Mesenchymal stem cell (in vitro differentiated cells and primary cell): ENCODE data around the gene LEFTY1.

Experiments used
- DNase-seq: peaks from one replicate; pipeline ENCODE4 v3.0.0-alpha.2; 2013
- H2AFZ ChIP-seq: one replicate; pipeline ENCODE4 v1.6.1; 2013; ENCODE audit warnings: low read depth, mild to moderate bottlenecking, control low read depth, inconsistent platforms, low read length, moderate library complexity
- H2AK5ac ChIP-seq: 2 replicates; pipeline ENCODE4 v1.6.1; 2013; ENCODE audit warnings: low read length, moderate library complexity, mild to moderate bottlenecking, inconsistent platforms; ENCODE audit not compliant: severe bottlenecking
- H2BK120ac ChIP-seq: one replicate; pipeline ENCODE4 v1.6.1; 2013; ENCODE audit warnings: low read depth, mild to moderate bottlenecking, inconsistent platforms, low read length, moderate library complexity
- H2BK12ac ChIP-seq, 2 experiments: one replicate each; pipeline ENCODE4 v1.6.1; 2013; ENCODE audit warnings: inconsistent platforms in 2 of 2, low read length in 2 of 2, mild to moderate bottlenecking in 2 of 2, moderate library complexity in 2 of 2, control low read depth in 1 of 2
- H2BK15ac ChIP-seq: one replicate; pipeline ENCODE4 v1.6.1; 2013; ENCODE audit warnings: mild to moderate bottlenecking, low read depth, inconsistent platforms; ENCODE audit not compliant: poor library complexity, severe bottlenecking
- H2BK5ac ChIP-seq: 2 replicates; pipeline ENCODE4 v1.6.1; 2013; ENCODE audit warnings: low read depth, mild to moderate bottlenecking, low read length, control low read depth, inconsistent platforms; ENCODE audit not compliant: poor library complexity, severe bottlenecking
- H3K14ac ChIP-seq, 2 experiments: one replicate each; pipeline ENCODE4 v1.6.1; 2013; ENCODE audit warnings: inconsistent platforms in 2 of 2, low read length in 2 of 2, control low read depth in 1 of 2, mild to moderate bottlenecking in 1 of 2, moderate library complexity in 1 of 2
- H3K18ac ChIP-seq, 2 experiments: one replicate each; pipeline ENCODE4 v1.6.1; 2013; ENCODE audit warnings: inconsistent platforms in 2 of 2, low read length in 2 of 2, control low read depth in 1 of 2, low read depth in 1 of 2, mild to moderate bottlenecking in 1 of 2
- H3K23ac ChIP-seq, 2 experiments: one replicate each; pipeline ENCODE4 v1.6.1; 2013; ENCODE audit warnings: inconsistent platforms in 2 of 2, low read length in 2 of 2, mild to moderate bottlenecking in 2 of 2, moderate library complexity in 2 of 2, control low read depth in 1 of 2
- H3K27ac ChIP-seq: 2 replicates; pipeline ENCODE4 v1.5.1; 2013; ENCODE audit warnings: mild to moderate bottlenecking, moderate library complexity, low read length, control low read depth, inconsistent platforms; ENCODE audit not compliant: poor library complexity, severe bottlenecking
- H3K27me3 ChIP-seq, 2 experiments: 2 replicates each; pipeline versions ENCODE4 v1.6.1 to v1.7.0; 2013; ENCODE audit warnings: low read length in 2 of 2, mild to moderate bottlenecking in 2 of 2, moderate library complexity in 2 of 2, control low read depth in 1 of 2, inconsistent platforms in 1 of 2; ENCODE audit not compliant: control insufficient read depth in 1 of 2, insufficient read depth in 1 of 2
- H3K36me3 ChIP-seq, 2 experiments: 2 replicates each; pipeline versions ENCODE4 v1.6.1 to v1.7.0; 2013; ENCODE audit warnings: low read length in 2 of 2, control low read depth in 1 of 2, inconsistent platforms in 1 of 2, low read depth in 1 of 2, mild to moderate bottlenecking in 1 of 2; ENCODE audit not compliant: insufficient read depth in 2 of 2, control insufficient read depth in 1 of 2
- H3K4ac ChIP-seq, 2 experiments: one replicate each; pipeline ENCODE4 v1.6.1; 2013; ENCODE audit warnings: inconsistent platforms in 2 of 2, low read length in 2 of 2, mild to moderate bottlenecking in 2 of 2, moderate library complexity in 2 of 2, control low read depth in 1 of 2, low read depth in 1 of 2
- H3K4me1 ChIP-seq: 2 replicates; pipeline ENCODE4 v1.6.1; 2013; ENCODE audit warnings: low read depth, low read length, control low read depth; ENCODE audit not compliant: control insufficient read depth, insufficient read depth
- H3K4me2 ChIP-seq: 2 replicates; pipeline ENCODE4 v1.6.1; 2013; ENCODE audit warnings: low read length, mild to moderate bottlenecking, inconsistent platforms; ENCODE audit not compliant: poor library complexity, severe bottlenecking
- H3K4me3 ChIP-seq, 2 experiments: 2 replicates each; pipeline versions ENCODE4 v1.5.1 to v1.7.0; 2013; ENCODE audit warnings: low read length in 2 of 2, mild to moderate bottlenecking in 2 of 2, control low read depth in 1 of 2, low read depth in 1 of 2; ENCODE audit not compliant: insufficient read depth in 1 of 2
- H3K79me1 ChIP-seq: replicated peaks from 2 replicates; pipeline ENCODE4 v1.6.1; 2013; ENCODE audit warnings: mild to moderate bottlenecking, control low read depth, low read length, inconsistent platforms; ENCODE audit not compliant: poor library complexity, severe bottlenecking
- H3K9ac ChIP-seq: 2 replicates; pipeline ENCODE4 v1.7.0; 2013; ENCODE audit warnings: mild to moderate bottlenecking, low read length, moderate library complexity
- H3K9me3 ChIP-seq: 2 replicates; pipeline ENCODE4 v1.7.0; 2013; ENCODE audit warnings: mild to moderate bottlenecking, low read length; ENCODE audit not compliant: control insufficient read depth
- H4K8ac ChIP-seq: one replicate; pipeline ENCODE4 v1.6.1; 2013; ENCODE audit warnings: inconsistent platforms, mild to moderate bottlenecking, low read length, moderate library complexity
- H4K91ac ChIP-seq: one replicate; pipeline ENCODE4 v1.6.1; 2013; ENCODE audit warnings: mild to moderate bottlenecking, low read length, inconsistent platforms
- WGBS: methylation state at CpG from one replicate; pipeline ENCODE4 v1.1.7; 2013; ENCODE audit warnings: mixed read lengths; 5-methylcytosine and 5-hydroxymethylcytosine counted together

Gene LEFTY1

DNA sequence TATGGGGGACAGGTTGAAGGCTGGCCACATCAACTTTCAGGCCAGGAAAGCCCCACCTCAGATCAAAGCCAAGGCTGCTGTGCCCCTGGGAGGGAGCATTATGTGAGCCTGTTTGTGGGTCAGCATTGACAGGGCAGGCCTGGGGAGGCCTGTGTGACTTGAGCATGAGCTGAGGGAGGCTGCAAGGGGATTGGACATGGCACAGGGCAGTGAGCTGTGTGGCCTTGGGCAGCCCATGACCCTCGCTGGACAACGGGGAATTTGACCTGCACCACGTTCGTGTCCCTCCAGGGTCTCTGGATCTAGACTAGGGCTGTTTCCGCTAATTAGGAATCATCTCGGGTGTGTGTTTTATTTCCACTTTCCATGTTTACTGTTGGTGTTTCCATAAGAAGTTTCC is 17.5 kb upstream of the LEFTY1 start:
- 88% methylated on average over 6 of the region's 6 CpGs for WGBS

DNA sequence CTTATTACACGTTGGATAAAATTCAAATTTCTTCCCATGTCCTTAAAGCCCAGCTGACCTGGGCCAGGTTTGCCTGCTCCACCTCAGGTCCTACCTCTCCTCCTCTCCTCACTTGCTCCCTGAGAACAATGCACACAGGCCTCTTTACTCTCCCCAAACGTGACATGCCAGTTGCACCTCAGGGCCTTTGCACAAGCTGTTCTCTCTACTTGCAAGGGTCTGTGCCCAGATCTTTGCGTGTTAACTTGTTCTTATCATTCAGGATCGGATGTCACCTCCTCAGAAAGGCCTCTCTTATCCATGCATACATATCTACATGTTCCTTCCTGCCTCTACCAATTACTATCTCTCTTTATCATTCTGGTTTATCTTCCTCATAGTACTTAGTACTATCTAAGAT is 14.7 kb upstream of the LEFTY1 start:
- H2AK5ac ChIP-seq = no peak overlapping the region
- 87% methylated on average over 4 of the region's 4 CpGs for WGBS
- no peak overlapping the region for H2BK5ac ChIP-seq

More for the DNA sequence above, 17.5 kb upstream of the LEFTY1 start:
- Histone ChIP-seq H3K4ac (no peak overlapping the region), H2BK5ac (no peak overlapping the region), H4K8ac (no peak overlapping the region), H2BK15ac (no peak overlapping the region), H3K4me3 (no peak overlapping the region), H2BK120ac (no peak overlapping the region), H3K4me2 (no peak overlapping the region), H3K4me1 (peaks cover 2% of the 10 kb centered on the region), H2BK12ac (no peak overlapping the region), H3K27me3 (peaks cover 0 to 2% of the 10 kb centered on the region in 2 experiments), H2AFZ (no peak overlapping the region), H3K9me3 (no peaks in the 10 kb centered on the region), H3K14ac (no peak overlapping the region), H3K27ac (no peak overlapping the region), H4K91ac (no peak overlapping the region), H3K36me3 (no peaks in the 10 kb centered on the region), H3K23ac (no peak overlapping the region), H3K18ac (no peak overlapping the region), H3K79me1 (no peaks in the 10 kb centered on the region), H2AK5ac (no peak overlapping the region), H3K9ac (no peak overlapping the region)
- no peak for DNase-seq

DNA sequence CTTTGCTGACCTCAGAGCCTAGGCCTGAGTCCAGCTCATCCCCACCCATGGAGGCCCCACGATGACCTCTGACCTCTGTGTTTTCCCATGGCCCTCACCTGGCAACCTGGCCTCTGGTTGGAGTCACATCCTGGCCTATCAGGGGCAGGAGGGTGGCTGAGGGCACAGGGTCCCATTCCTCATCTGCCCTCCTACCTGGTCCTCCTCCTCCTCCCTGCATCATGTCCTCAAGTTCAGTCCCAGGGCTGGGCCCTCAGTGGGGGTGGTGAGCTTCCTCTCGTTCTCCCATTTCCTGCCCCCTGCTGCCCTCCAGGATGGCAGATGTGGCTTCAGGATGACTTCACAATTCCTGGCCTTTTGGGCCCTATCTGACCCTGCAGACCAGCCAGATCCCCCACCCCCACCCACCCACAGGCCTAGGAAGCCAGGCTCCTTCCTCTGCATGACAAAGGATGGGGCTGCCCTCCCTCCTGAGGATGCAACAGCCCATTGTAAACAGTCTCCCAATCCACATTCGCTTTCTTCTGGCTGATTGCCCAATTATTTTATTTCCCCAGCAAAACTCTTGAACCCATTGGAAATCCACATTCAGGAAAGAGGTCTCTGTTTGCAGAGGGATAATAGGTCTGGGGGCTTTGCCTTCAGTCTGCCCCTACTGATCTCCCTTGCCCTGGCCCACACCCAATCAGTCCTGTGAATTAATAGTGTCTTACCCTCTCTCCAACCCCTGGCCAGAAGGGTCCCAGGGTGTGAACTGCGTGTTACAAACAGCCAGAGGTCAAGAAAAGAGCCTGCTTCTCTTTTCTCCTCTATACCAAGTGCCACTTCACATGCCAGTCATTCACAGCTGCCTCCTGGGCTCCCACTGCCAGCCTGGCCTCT is 10.3 kb upstream of the LEFTY1 start:
- H2AK5ac ChIP-seq = no peak overlapping the region
- H3K9me3 ChIP-seq = no peaks in the 10 kb centered on the region
- H3K79me1 ChIP-seq = no peaks in the 10 kb centered on the region
- H2BK120ac ChIP-seq = no peak overlapping the region
- H3K4ac ChIP-seq = no peak overlapping the region
- no peak overlapping the region for H2BK5ac ChIP-seq
- H3K18ac ChIP-seq = no peak overlapping the region
- no peak overlapping the region for H2BK12ac ChIP-seq
- no peaks in the 10 kb centered on the region for H3K27me3 ChIP-seq
- H3K14ac ChIP-seq = peak overlapping the region in 1 of 2 experiments; percentile 61
- 23% methylated on average over 3 of the region's 4 CpGs for WGBS
- no peak overlapping the region for H2AFZ ChIP-seq
- H3K9ac ChIP-seq = no peak overlapping the region
- H4K8ac ChIP-seq = no peak overlapping the region
- H2BK15ac ChIP-seq = no peak overlapping the region
- no peak overlapping the region for H3K23ac ChIP-seq
- H3K27ac ChIP-seq = no peak overlapping the region
- H3K4me1 ChIP-seq = peaks cover 9% of the 10 kb centered on the region
- no peak for DNase-seq
- no peak overlapping the region for H4K91ac ChIP-seq
- no peaks in the 10 kb centered on the region for H3K36me3 ChIP-seq
- no peak overlapping the region for H3K4me2 ChIP-seq
- H3K4me3 ChIP-seq = no peak overlapping the region

More for the DNA sequence above, 14.7 kb upstream of the LEFTY1 start:
- Histone ChIP-seq H3K23ac (peak overlapping the region in 1 of 2 experiments; percentile 36), H2BK120ac (no peak overlapping the region), H2BK12ac (no peak overlapping the region), H3K27ac (no peak overlapping the region), H3K9me3 (no peaks in the 10 kb centered on the region), H3K79me1 (no peaks in the 10 kb centered on the region), H2BK15ac (no peak overlapping the region), H3K4me1 (peaks cover 4% of the 10 kb centered on the region), H4K91ac (peak overlapping the region; percentile 9), H3K27me3 (peaks cover 0 to 2% of the 10 kb centered on the region in 2 experiments), H3K9ac (no peak overlapping the region), H3K4me2 (no peak overlapping the region), H3K4me3 (no peak overlapping the region), H3K14ac (no peak overlapping the region), H3K36me3 (no peaks in the 10 kb centered on the region), H2AFZ (no peak overlapping the region), H4K8ac (no peak overlapping the region), H3K4ac (no peak overlapping the region), H3K18ac (no peak overlapping the region)
- no peak for DNase-seq

- Histone ChIP-seq H3K18ac (no peak overlapping the region), H2BK5ac (no peak overlapping the region), H3K4me1 (peaks cover 9% of the 10 kb centered on the region), H2BK12ac (no peak overlapping the region), H3K23ac (no peak overlapping the region), H2BK15ac (no peak overlapping the region), H2BK120ac (no peak overlapping the region), H3K79me1 (no peaks in the 10 kb centered on the region), H3K4ac (no peak overlapping the region), H2AK5ac (no peak overlapping the region), H4K91ac (no peak overlapping the region), H3K4me2 (no peak overlapping the region), H3K9me3 (no peaks in the 10 kb centered on the region), H3K9ac (no peak overlapping the region), H3K36me3 (no peaks in the 10 kb centered on the region), H3K14ac (no peak overlapping the region), H3K27me3 (no peaks in the 10 kb centered on the region), H3K27ac (no peak overlapping the region), H2AFZ (no peak overlapping the region), H4K8ac (no peak overlapping the region), H3K4me3 (no peak overlapping the region)
- 88% methylated on average over 19 of the region's 19 CpGs for WGBS
- no peak for DNase-seq
These were observed 8.9 kb upstream of the LEFTY1 start for GRCh38 chr1:225897595-225898514.
